ENCODE results near the gene WDR27.

Gene WDR27

GRCh38 chr6:169411722-169412121 lies 290.1 kb downstream of the WDR27 start:
- TF ChIP-seq CTCF (IDR thresholded peaks at IDR 0.05; ENCODE audit: borderline replicate concordance, control extremely low read depth, extremely low read depth, insufficient read depth, missing control alignments) = no peak
- DNase-seq (ENCODE audit: low spot score) = no peak
- in situ Hi-C loops (cut with MboI; ENCODE audit: low sequenced_read_pairs, unreplicated experiment) = no loop called here

- no peak for TF ChIP-seq CTCF (IDR thresholded peaks at IDR 0.05; ENCODE audit: borderline replicate concordance, control extremely low read depth, extremely low read depth, insufficient read depth, missing control alignments)
- in situ Hi-C loops (cut with MboI; ENCODE audit: low sequenced_read_pairs, unreplicated experiment) = no loop called here
- no peak for DNase-seq (ENCODE audit: low spot score)
Measured at GRCh38 chr6:169411296-169411695, 290.5 kb downstream of the WDR27 start.

DNA sequence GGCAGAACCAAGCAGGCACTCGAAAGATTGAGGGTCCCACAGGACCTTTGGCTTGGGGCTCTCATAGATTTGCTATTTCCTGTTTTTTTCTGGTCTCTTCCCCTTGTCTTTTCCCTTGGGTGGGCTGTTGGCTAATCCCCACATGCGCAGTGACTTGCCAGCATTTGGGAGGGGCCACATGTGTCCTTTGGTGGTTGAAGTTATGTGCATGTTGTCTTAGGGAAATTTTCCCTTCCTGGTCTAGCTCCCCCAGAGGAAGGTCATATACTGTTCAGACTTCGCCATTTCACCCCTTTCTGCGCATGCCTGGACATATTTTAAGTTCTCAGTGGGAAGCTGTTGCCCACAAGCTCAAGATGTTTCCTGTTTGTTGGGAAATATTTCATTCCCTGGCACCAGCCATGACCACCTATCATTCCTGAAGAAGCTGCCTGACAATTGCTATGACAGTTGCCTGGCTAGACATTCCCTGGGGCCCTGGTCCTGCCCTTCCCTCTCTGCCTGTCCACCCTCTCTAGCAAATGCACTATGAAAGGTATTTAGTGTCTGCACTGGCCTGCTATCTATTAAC lies 292.0 kb downstream of the WDR27 start:
- in situ Hi-C loops (cut with MboI; ENCODE audit: low sequenced_read_pairs, unreplicated experiment) = no loop called here
- TF ChIP-seq CTCF (IDR thresholded peaks at IDR 0.05; ENCODE audit: borderline replicate concordance, control extremely low read depth, extremely low read depth, insufficient read depth, missing control alignments) = no peak
- no peak for DNase-seq (ENCODE audit: low spot score)

DNA sequence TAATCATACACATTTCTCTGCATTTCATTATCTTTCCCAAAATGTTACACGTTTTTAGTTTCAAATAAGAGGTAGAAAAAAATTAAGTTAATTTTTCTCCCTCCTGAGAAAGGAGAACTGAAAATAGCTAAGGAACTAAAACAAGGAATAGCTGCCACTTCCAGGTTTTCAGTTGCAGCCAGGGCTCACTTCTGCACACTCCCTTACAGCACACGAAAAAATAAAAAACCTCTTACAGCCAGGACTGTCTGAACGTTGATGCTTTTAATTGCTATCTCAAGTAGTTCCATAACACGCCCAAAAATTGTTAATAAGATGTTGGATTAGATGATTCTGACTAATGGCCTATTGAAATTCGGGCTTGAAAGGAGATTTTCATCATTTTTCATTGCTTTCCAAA lies 294.5 kb downstream of the WDR27 start:
- in situ Hi-C loops (cut with MboI; ENCODE audit: low sequenced_read_pairs, unreplicated experiment) = no loop called here
- no peak for DNase-seq (ENCODE audit: low spot score)
- TF ChIP-seq CTCF (IDR thresholded peaks at IDR 0.05; ENCODE audit: borderline replicate concordance, control extremely low read depth, extremely low read depth, insufficient read depth, missing control alignments) = no peak
